Measurements from ENCODE around the gene HNRNPM.
"Not testable (repeated sequence)": the region's sequence is repeated elsewhere in the genome, so short reads cannot be mapped to it uniquely, and the experiment has no call there.

HNRNPM gene

DNA sequence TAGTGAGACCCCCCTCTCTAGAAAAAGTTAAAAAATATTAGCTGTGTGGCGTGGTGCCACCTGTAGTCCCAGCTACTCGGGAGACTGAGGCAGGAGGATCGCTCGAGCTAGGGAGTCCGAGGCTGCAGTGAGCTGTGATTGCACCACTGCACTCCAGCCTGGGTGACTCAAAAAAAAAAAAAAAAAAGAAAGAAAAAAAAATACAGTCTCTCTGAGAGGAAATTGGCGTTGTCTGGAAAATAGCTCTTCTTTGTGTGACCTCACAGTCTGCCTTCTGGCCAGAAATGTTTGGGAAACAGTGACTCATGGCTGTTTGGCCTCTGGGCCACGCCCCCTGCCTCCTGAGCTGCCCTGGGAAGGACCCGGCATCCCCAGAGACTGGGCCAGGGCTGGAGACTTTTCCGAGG lies 21.0 kb upstream of the HNRNPM start:
- Histone ChIP-seq H3K4me3 (replicated peaks; ENCODE audit: insufficient read depth, low read length) (no peak overlapping the region; the same call in 1 of the 2 replicates), H3K27ac (replicated peaks) (peak overlapping the region; percentile 61), H3K27me3 (ENCODE audit: insufficient read depth, poor library complexity, severe bottlenecking) (no peaks in the 10 kb centered on the region)
- no peak for TF ChIP-seq SPI1 (IDR thresholded peaks at IDR 0.05; ENCODE audit: borderline replicate concordance, low read depth)
- no peak for TF ChIP-seq REST (IDR thresholded peaks at IDR 0.05; ENCODE audit: insufficient replicate concordance, low read depth)
- TF ChIP-seq CTCF (IDR thresholded peaks at IDR 0.05; ENCODE audit: insufficient read depth, low read length): no peak
- no peak for TF ChIP-seq POLR2AphosphoS5 (IDR thresholded peaks at IDR 0.05; ENCODE audit: low read depth)
- no peak for TF ChIP-seq GABPA (IDR thresholded peaks at IDR 0.05; ENCODE audit: low read depth)
- peak; percentile 76 to 81 for DNase-seq (ENCODE audit: low read depth in 1 of 2, low spot score in 1 of 2)

- not testable (repeated sequence) for DNase-seq (ENCODE audit: low read depth in 1 of 2, low spot score in 1 of 2); H3K27me3 ChIP-seq (ENCODE audit: insufficient read depth, poor library complexity, severe bottlenecking); H3K27ac ChIP-seq (replicated peaks); H3K4me3 ChIP-seq (replicated peaks; ENCODE audit: insufficient read depth, low read length)
Observed at GRCh38 chr19:8425331-8425730, 19.4 kb upstream of the HNRNPM start.

- DNase-seq (ENCODE audit: low read depth in 1 of 2, low spot score in 1 of 2): no peak
- TF ChIP-seq POLR2AphosphoS5 (IDR thresholded peaks at IDR 0.05; ENCODE audit: low read depth): no peak
- no peak for TF ChIP-seq GABPA (IDR thresholded peaks at IDR 0.05; ENCODE audit: low read depth)
- no peak for TF ChIP-seq REST (IDR thresholded peaks at IDR 0.05; ENCODE audit: insufficient replicate concordance, low read depth)
- TF ChIP-seq CTCF (IDR thresholded peaks at IDR 0.05; ENCODE audit: insufficient read depth, low read length): no peak
- TF ChIP-seq SPI1 (IDR thresholded peaks at IDR 0.05; ENCODE audit: borderline replicate concordance, low read depth): no peak
- no peak overlapping the region for H3K4me3 ChIP-seq (replicated peaks; ENCODE audit: insufficient read depth, low read length)
- H3K27me3 ChIP-seq (ENCODE audit: insufficient read depth, poor library complexity, severe bottlenecking): no peaks in the 10 kb centered on the region
- no peak overlapping the region for H3K27ac ChIP-seq (replicated peaks)
Observed at GRCh38 chr19:8426283-8426682, 18.5 kb upstream of the HNRNPM start.

DNA sequence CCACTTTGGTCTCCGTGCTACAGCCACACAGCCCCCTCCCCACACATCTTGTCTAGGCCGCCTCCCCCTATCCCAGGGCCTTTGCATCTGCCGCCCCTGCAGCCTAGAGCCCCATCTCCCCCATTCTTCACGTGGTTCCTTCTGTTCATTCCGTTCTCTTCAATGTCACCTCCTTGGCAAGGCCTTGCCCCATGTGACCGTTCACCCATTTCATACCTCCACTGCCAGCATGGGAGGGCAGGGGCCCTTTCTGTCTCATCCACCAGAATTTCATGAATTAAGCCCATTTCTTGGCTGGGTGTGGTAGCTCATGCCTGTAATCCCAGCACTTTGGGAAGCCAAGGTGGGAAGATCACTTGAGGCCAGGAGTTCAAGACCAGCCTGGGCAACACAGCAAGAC lies 15.7 kb upstream of the HNRNPM start:
- TF ChIP-seq SPI1 (IDR thresholded peaks at IDR 0.05; ENCODE audit: borderline replicate concordance, low read depth) (no peak), CTCF (IDR thresholded peaks at IDR 0.05; ENCODE audit: insufficient read depth, low read length) (no peak), REST (IDR thresholded peaks at IDR 0.05; ENCODE audit: insufficient replicate concordance, low read depth) (no peak), POLR2AphosphoS5 (IDR thresholded peaks at IDR 0.05; ENCODE audit: low read depth) (no peak), GABPA (IDR thresholded peaks at IDR 0.05; ENCODE audit: low read depth) (no peak)
- H3K4me3 ChIP-seq (replicated peaks; ENCODE audit: insufficient read depth, low read length): no peak overlapping the region
- no peaks in the 10 kb centered on the region for H3K27me3 ChIP-seq (ENCODE audit: insufficient read depth, poor library complexity, severe bottlenecking)
- H3K27ac ChIP-seq (replicated peaks): no peak overlapping the region
- DNase-seq (ENCODE audit: low read depth in 1 of 2, low spot score in 1 of 2): no peak

Measured in HL-60 (cell line).